Pancreas (tissue), 10 donors: ENCODE results near the gene CCNK. TPM values are rescaled to one million over a fixed set of nuclear protein-coding genes. Genes with fewer than 3 reads are reported as not detected.

Experiments
- ATAC-seq, 4 donors: fragments of 200-7000 bp; cut with Tn5 transposase; one replicate each; pipeline versions ENCODE4 v1.8.0 to v1.9.1; 2020; ENCODE audit warnings: mild to moderate bottlenecking in 4 of 4, moderate library complexity in 4 of 4
- DNase-seq, 6 donors: peaks; one replicate each; pipeline ENCODE4 v3.0.0-alpha.2; 2020
- FAIRE-seq: peaks from 2 replicates; lab custom pipeline; 2012; peaks lifted over from hg19 to GRCh38; lab: Jason Lieb, UNC
- H3K27ac ChIP-seq, 4 donors: fragments of 200-600 bp; sonication (generic); 1 replicate in 3 of 4; 2 replicates in 1 of 4; pipeline versions ENCODE4 v1.5.0 to v1.8.0; 2020
- H3K27me3 ChIP-seq, 4 donors: fragments of 200-600 bp; one replicate each; pipeline ENCODE4 v1.8.0; 2021
- H3K36me3 ChIP-seq, 3 donors: fragments of 200-600 bp; sonication (generic) in 1 of 3; one replicate each; pipeline versions ENCODE4 v1.5.0 to v1.8.0; 2020 to 2021
- H3K4me1 ChIP-seq, 3 donors: fragments of 200-600 bp; one replicate each; pipeline ENCODE4 v1.8.0; 2021
- H3K4me3 ChIP-seq, 4 donors: fragments of 200-600 bp; sonication (generic) in 2 of 4; one replicate each; pipeline versions ENCODE4 v1.5.0 to v1.8.0; 2020 to 2021
- H3K9me3 ChIP-seq, 4 donors: fragments of 200-600 bp; one replicate each; pipeline ENCODE4 v1.8.0; 2021
- CTCF ChIP-seq, 4 donors: fragments of 200-600 bp; sonication (generic) in 3 of 4; IDR thresholded peaks; one replicate each; pipeline versions ENCODE4 v1.5.0 to v1.8.0; 2021; ENCODE audit warnings: antibody characterized with exemption in 4 of 4
- WGBS, 2 donors: extraction: QIAGEN DNeasy Blood & Tissue Kit; methylation state at CpG; one replicate each; pipeline ENCODE4 v1.1.7; 2013; 5-methylcytosine and 5-hydroxymethylcytosine counted together
- intact Hi-C, 3 donors: fragments of 100-400 bp; cut with DNase I; formaldehyde crosslinking; loops; one replicate each; pipeline versions ENCODE4 v1.11.1 to v1.14.2; 2022
- polyA plus RNA-seq, 2 donors: library from polyadenylated mRNA; stranded (reverse); fragments of 200-250 nt; gene quantifications; one replicate each; pipeline ENCODE4 v1.2.3, GENCODE V29; 2013
- total RNA-seq, 6 donors: library from RNA; stranded (reverse); fragmentation: NEBNext Ultra II Directional in 4 of 6; extraction: Animal tissue kit (Norgen Biotek cat#: 25700) in 4 of 6; gene quantifications; one replicate each; pipeline versions ENCODE4 v1.2.1 to v1.2.4, GENCODE V29; 2021 to 2023
- donor health status: healthy with polysubstance abuse.
- donor health status: DM: no; HTN: no; CAD: no; lungs with moderate emphysema.
- donor health status: DM: no; HTN: no; CAD: no.
- donor health status: control.
- donor health status: control.
- donor health status: Bipolar disorder and iron deficiency.
- donor health status: DM: yes; HTN: yes; CAD: no.
- donor health status: DM: no; HTN: no; CAD: no.
- donor health status: DM: no; HTN: no; CAD: no.
- donor health status: DM: yes; HTN: yes; CAD: no.

CCNK gene
- total and polyA plus RNA-seq, 8 donors: 7.9 to 23.4 (median 14.5) TPM

- ATAC-seq: peak in 3 of 4 donors; percentile 28 to 55 (median 29)
- Histone ChIP-seq H3K27me3 (no peaks in the 10 kb centered on the region), H3K27ac (no peak overlapping the region), H3K4me3 (no peak overlapping the region), H3K36me3 (no peaks in the 10 kb centered on the region), H3K9me3 (no peaks in the 10 kb centered on the region), H3K4me1 (no peaks in the 10 kb centered on the region)
- DNase-seq: peak in 1 of 6 donors; percentile 34
- intact Hi-C loops: loop anchor here in 1 of 3 donors (10.0 kb wide), 1 partner anchor 105 kb away; no protein-coding TSS in a partner anchor
- WGBS, 2 donors: 77 to 79% methylated on average over 4 of the region's 4 CpGs
- FAIRE-seq: no peak
- no peak for TF ChIP-seq CTCF (IDR thresholded peaks at IDR 0.05)
Measured at GRCh38 chr14:99529899-99530298, 48.7 kb downstream of the CCNK start.

DNA sequence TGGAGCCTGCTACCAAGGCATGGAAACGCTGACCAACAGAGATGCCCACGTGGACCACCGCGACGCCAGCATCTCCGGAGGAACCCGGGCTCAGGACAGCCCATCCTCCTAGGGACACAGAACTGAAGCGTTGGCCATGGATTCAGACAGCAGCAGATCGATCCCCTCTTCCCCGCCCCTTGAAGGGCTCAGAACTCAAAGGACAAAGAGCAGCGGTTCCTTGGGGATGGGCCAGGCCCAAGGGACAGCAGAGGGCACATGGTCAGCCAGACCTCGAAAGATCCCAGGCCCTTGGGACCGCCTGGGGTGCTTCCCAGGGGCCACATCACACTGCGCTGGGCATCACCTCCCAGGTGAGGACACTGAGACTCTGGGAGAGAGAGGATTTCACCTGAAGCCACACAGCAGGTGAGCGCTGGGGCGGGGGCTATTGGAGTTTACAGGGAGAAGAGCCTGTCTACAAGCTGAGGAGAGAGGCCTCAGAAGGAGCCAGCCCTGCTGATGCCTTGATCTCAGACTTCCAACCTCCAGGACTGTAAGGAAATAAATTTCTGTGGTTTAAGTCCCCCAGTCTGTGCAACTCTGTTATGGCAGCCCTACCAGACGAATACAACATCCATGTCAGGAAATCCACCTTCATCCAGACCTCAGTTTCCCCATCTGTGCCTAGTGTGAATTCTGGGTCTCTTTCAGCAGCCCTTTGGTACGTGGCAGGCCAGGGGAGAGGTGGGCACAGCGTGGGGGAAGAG, 49.4 kb downstream of the CCNK start:
- intact Hi-C loops: no loop called here
- FAIRE-seq: no peak
- no peak overlapping the region for H3K27ac ChIP-seq

GRCh38 chr14:99531251-99532096, 50.3 kb downstream of the CCNK start:
- ATAC-seq: no peak
- 80 to 88% methylated on average over 14 of the region's 14 CpGs for WGBS, 2 donors
- no peak overlapping the region for H3K27ac ChIP-seq
- no peak for DNase-seq
- H3K9me3 ChIP-seq: no peaks in the 10 kb centered on the region
- H3K27me3 ChIP-seq: no peaks in the 10 kb centered on the region
- FAIRE-seq: no peak
- H3K4me1 ChIP-seq: no peaks in the 10 kb centered on the region
- no peak for TF ChIP-seq CTCF (IDR thresholded peaks at IDR 0.05)
- no peak overlapping the region for H3K4me3 ChIP-seq
- intact Hi-C loops: no loop called here
- H3K36me3 ChIP-seq: no peaks in the 10 kb centered on the region

More for the DNA sequence above, 49.4 kb downstream of the CCNK start:
- no peak overlapping the region for H3K4me3 ChIP-seq
- no peaks in the 10 kb centered on the region for H3K36me3 ChIP-seq
- WGBS, 2 donors: 89 to 92% methylated on average over 18 to 19 of the region's 19 CpGs
- DNase-seq (peak in 1 of 6 donors; percentile 45), ATAC-seq (no peak)
- no peaks in the 10 kb centered on the region for H3K4me1 ChIP-seq
- TF ChIP-seq CTCF (IDR thresholded peaks at IDR 0.05): no peak
- no peaks in the 10 kb centered on the region for H3K9me3 ChIP-seq
- H3K27me3 ChIP-seq: no peaks in the 10 kb centered on the region

DNA sequence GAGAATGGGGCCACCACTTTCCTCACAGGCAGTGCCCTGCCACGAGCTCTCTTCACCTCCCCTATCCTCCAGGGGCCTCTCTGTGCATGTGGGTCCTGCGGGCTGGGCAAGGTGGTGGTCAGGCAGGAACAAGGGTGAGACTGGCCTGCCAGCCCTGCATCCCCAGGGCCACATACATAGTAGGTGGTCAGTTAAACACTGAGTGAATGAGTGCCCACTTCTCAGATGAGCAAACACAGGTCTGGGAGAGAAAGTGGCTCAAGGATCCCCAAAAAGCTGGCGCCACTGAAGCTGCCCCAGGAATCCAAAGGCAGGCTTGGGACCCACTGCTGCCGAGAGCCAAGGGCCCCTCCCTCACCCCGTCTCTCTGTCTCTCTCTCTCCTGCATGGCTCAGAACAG, 51.1 kb downstream of the CCNK start:
- intact Hi-C loops: no loop called here
- no peak overlapping the region for H3K27ac ChIP-seq
- H3K27me3 ChIP-seq: no peaks in the 10 kb centered on the region

More for the DNA sequence above, 51.1 kb downstream of the CCNK start:
- WGBS, 2 donors: 86 to 87% methylated on average over 5 of the region's 5 CpGs
- H3K36me3 ChIP-seq: no peaks in the 10 kb centered on the region
- TF ChIP-seq CTCF (IDR thresholded peaks at IDR 0.05): no peak
- H3K9me3 ChIP-seq: no peaks in the 10 kb centered on the region
- H3K4me3 ChIP-seq: no peak overlapping the region
- no peaks in the 10 kb centered on the region for H3K4me1 ChIP-seq
- DNase-seq (peak in 1 of 6 donors; percentile 24), ATAC-seq (no peak), FAIRE-seq (no peak)
